Activated CD8-positive, alpha-beta memory T cell treated with anti-CD3 and anti-CD28 coated beads, Interleukin-2, amount 50 U/mL, for 4 hours (primary cell): ENCODE data around the gene USHBP1.

Experiments
- DNase-seq: peaks from one replicate; pipeline ENCODE4 v3.0.0-alpha.2; 2020

USHBP1 gene

GRCh38 chr19:17240062-17240752 is 24.3 kb downstream of the USHBP1 start:
- no peak for DNase-seq

GRCh38 chr19:17237747-17238706 is 26.5 kb downstream of the USHBP1 start:
- DNase-seq, result no peak

- DNase-seq, result no peak
Measured at GRCh38 chr19:17236811-17237543, 27.6 kb downstream of the USHBP1 start.

- no peak for DNase-seq
Measured at GRCh38 chr19:17235971-17236777, 28.4 kb downstream of the USHBP1 start.

- DNase-seq, result peak; percentile 81
Measured at GRCh38 chr19:17235300-17235970, 29.1 kb downstream of the USHBP1 start.

- DNase-seq, result peak; percentile 67
Measured at GRCh38 chr19:17234911-17235299, 29.6 kb downstream of the USHBP1 start.

GRCh38 chr19:17232258-17232657 is 32.3 kb downstream of the USHBP1 start:
- no peak for DNase-seq

- DNase-seq, result no peak
Measured at GRCh38 chr19:17229890-17230289, 34.7 kb downstream of the USHBP1 start.

GRCh38 chr19:17227798-17228367 is 36.7 kb downstream of the USHBP1 start:
- DNase-seq, result no peak

- DNase-seq, result peak; percentile 96
Measured at GRCh38 chr19:17226002-17226933, 38.3 kb downstream of the USHBP1 start, which contains the start of gene OCEL1. OCEL1 (plus strand) TSS chr19:17226226; CDS start chr19:17226248, 22 bp downstream.

- no peak for DNase-seq
Measured at GRCh38 chr19:17225053-17225452, 39.5 kb downstream of the USHBP1 start.

GRCh38 chr19:17220207-17220758 is 44.3 kb downstream of the USHBP1 start:
- DNase-seq, result peak; percentile 44

- no peak for DNase-seq
Measured at GRCh38 chr19:17219286-17219685, 45.3 kb downstream of the USHBP1 start.

GRCh38 chr19:17216058-17216670 is 48.4 kb downstream of the USHBP1 start:
- no peak for DNase-seq

GRCh38 chr19:17215127-17215971 is 49.2 kb downstream of the USHBP1 start, which contains the start of gene USE1:
USE1 (plus strand) TSS chr19:17215357; CDS start chr19:17215406, 49 bp downstream.
- peak; percentile 83 for DNase-seq

- peak; percentile 16 for DNase-seq
Measured at GRCh38 chr19:17214508-17215126, 49.9 kb downstream of the USHBP1 start.

- no peak for DNase-seq
Measured at GRCh38 chr19:17213334-17213733, 51.2 kb downstream of the USHBP1 start.
